ENCODE measurements around the gene ZYX.
"Not testable (repeated sequence)": the region's sequence is repeated elsewhere in the genome, so short reads cannot be mapped to it uniquely, and the experiment has no call there.

The ZYX gene

DNA sequence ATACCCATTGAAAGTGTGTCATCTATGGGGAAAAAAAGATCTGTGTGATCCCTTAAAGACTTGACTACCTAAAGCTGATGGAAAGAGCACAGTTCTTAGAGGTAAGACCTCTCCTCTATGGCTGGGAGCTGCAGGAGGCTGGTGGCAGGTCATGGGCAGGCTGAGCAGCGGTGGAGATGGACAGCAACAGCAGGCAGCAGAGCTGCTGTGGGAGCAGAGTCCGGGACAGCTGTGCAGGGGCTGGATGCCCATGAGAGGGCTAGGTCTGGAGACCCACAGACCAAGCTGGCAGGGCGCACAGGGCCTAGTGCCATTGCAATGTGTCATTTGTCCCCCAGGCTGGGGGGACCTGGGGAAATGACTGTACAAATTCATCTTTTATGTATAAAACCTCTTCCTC, 40.9 kb downstream of the ZYX start:
- no peak for TF ChIP-seq CTCF (IDR thresholded peaks at IDR 0.05; ENCODE audit: low read depth, low read length)
- H3K4me3 ChIP-seq (replicated peaks in 1 of 2; ENCODE audit: low read depth in 2 of 2, low read length in 2 of 2) = no peak overlapping the region
- DNase-seq (ENCODE audit: low read depth in 2 of 2) = no peak

- H3K4me3 ChIP-seq (replicated peaks in 1 of 2; ENCODE audit: low read depth in 2 of 2, low read length in 2 of 2); DNase-seq (ENCODE audit: low read depth in 2 of 2): not testable (repeated sequence)
Measured at GRCh38 chr7:143424476-143424875, 43.3 kb downstream of the ZYX start.

GRCh38 chr7:143426479-143427142, 45.5 kb downstream of the ZYX start:
- no peak overlapping the region for H3K4me3 ChIP-seq (replicated peaks in 1 of 2; ENCODE audit: low read depth in 2 of 2, low read length in 2 of 2)
- DNase-seq (ENCODE audit: low read depth in 2 of 2) = no peak
- TF ChIP-seq CTCF (IDR thresholded peaks at IDR 0.05; ENCODE audit: low read depth, low read length) = no peak

- no peak overlapping the region for H3K4me3 ChIP-seq (replicated peaks in 1 of 2; ENCODE audit: low read depth in 2 of 2, low read length in 2 of 2)
- DNase-seq (ENCODE audit: low read depth in 2 of 2) = peak in 1 of 2 donors; percentile 61
- no peak for TF ChIP-seq CTCF (IDR thresholded peaks at IDR 0.05; ENCODE audit: low read depth, low read length)
Measured at GRCh38 chr7:143429770-143430698, 48.9 kb downstream of the ZYX start.

- DNase-seq (ENCODE audit: low read depth in 2 of 2) = no peak
- no peak overlapping the region for H3K4me3 ChIP-seq (replicated peaks in 1 of 2; ENCODE audit: low read depth in 2 of 2, low read length in 2 of 2)
- no peak for TF ChIP-seq CTCF (IDR thresholded peaks at IDR 0.05; ENCODE audit: low read depth, low read length)
Measured at GRCh38 chr7:143431109-143431508, 50.0 kb downstream of the ZYX start.

GRCh38 chr7:143433759-143434158, 52.6 kb downstream of the ZYX start:
- no peak overlapping the region for H3K4me3 ChIP-seq (replicated peaks in 1 of 2; ENCODE audit: low read depth in 2 of 2, low read length in 2 of 2)
- DNase-seq (ENCODE audit: low read depth in 2 of 2) = no peak
- no peak for TF ChIP-seq CTCF (IDR thresholded peaks at IDR 0.05; ENCODE audit: low read depth, low read length)

GRCh38 chr7:143434660-143435059, 53.5 kb downstream of the ZYX start:
- TF ChIP-seq CTCF (IDR thresholded peaks at IDR 0.05; ENCODE audit: low read depth, low read length) = no peak
- peak; percentile 59 to 91 for DNase-seq (ENCODE audit: low read depth in 2 of 2)
- H3K4me3 ChIP-seq (replicated peaks in 1 of 2; ENCODE audit: low read depth in 2 of 2, low read length in 2 of 2) = no peak overlapping the region
